ENCODE data around the gene PTPRU. TPM values are rescaled to one million over a fixed set of nuclear protein-coding genes. Genes with fewer than 3 reads are reported as not detected.

PTPRU gene
- total and polyA plus RNA-seq, 2 experiments from 2014 or later: 8.0 to 105 TPM

DNA sequence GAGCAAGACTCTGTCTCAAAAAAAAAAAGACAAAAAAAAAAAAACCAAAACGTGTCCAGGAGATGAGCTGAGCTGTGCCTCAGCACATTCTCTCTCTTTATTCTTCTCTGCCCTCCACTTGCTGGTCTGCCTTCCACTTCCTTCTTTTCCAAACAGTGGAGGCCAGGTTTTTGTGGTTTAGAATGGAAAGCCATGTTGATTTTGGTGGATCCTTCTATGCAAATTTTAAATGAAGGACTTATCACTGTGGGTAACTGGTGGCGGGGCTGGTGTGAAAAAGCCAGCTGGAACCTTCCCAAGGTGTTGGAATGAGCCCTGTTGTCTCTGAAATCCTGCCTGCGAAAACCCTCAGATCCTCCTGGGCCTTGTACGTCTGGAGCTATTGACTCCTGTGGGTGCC is 61.9 kb downstream of the PTPRU start:
- no peak for DNase-seq (ENCODE audit: low spot score)
- no peaks in the 10 kb centered on the region; the same call in 2 of the 3 replicates for H3K9me3 Mint-ChIP-seq
- no peak overlapping the region for H3K4me3 ChIP-seq
- no peaks in the 10 kb centered on the region for H3K79me2 ChIP-seq (replicated peaks; ENCODE audit: insufficient read depth)
- H3K4me3 Mint-ChIP-seq: no peak overlapping the region
- no peaks in the 10 kb centered on the region for H3K4me1 ChIP-seq (ENCODE audit: insufficient read depth)
- TF ChIP-seq, protein P1, sequence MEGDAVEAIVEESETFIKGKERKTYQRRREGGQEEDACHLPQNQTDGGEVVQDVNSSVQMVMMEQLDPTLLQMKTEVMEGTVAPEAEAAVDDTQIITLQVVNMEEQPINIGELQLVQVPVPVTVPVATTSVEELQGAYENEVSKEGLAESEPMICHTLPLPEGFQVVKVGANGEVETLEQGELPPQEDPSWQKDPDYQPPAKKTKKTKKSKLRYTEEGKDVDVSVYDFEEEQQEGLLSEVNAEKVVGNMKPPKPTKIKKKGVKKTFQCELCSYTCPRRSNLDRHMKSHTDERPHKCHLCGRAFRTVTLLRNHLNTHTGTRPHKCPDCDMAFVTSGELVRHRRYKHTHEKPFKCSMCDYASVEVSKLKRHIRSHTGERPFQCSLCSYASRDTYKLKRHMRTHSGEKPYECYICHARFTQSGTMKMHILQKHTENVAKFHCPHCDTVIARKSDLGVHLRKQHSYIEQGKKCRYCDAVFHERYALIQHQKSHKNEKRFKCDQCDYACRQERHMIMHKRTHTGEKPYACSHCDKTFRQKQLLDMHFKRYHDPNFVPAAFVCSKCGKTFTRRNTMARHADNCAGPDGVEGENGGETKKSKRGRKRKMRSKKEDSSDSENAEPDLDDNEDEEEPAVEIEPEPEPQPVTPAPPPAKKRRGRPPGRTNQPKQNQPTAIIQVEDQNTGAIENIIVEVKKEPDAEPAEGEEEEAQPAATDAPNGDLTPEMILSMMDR (conservative IDR thresholded peaks at IDR 0.05; ENCODE audit: low read depth in 2 of 2): no peak
- TF ChIP-seq REST (IDR thresholded peaks at IDR 0.05; ENCODE audit: unreplicated experiment) (no peak), STAT1 (IDR thresholded peaks at IDR 0.05; ENCODE audit: unreplicated experiment) (no peak), ZNF331 (CRISPR knock-in tag; IDR thresholded peaks at IDR 0.05; ENCODE audit: low read depth) (no peak), JUNB (IDR thresholded peaks at IDR 0.05; ENCODE audit: unreplicated experiment) (no peak), ETS1 (IDR thresholded peaks at IDR 0.05) (no peak), ZNF114 (CRISPR knock-in tag; IDR thresholded peaks at IDR 0.05) (no peak), NANOG (IDR thresholded peaks at IDR 0.05; ENCODE audit: borderline replicate concordance) (no peak), EZH2 (IDR thresholded peaks at IDR 0.05; ENCODE audit: low read depth, unreplicated experiment) (no peak), POLR2AphosphoS5 (IDR thresholded peaks at IDR 0.05; ENCODE audit: low read depth) (no peak), EZH2phosphoT487 (IDR thresholded peaks at IDR 0.05; ENCODE audit: unreplicated experiment) (no peak), ZNF462 (CRISPR knock-in tag; IDR thresholded peaks at IDR 0.05) (no peak), CREB1 (CRISPR knock-in tag; IDR thresholded peaks at IDR 0.05; ENCODE audit: low read depth) (no peak)
- no peaks in the 10 kb centered on the region for H3K27me3 Mint-ChIP-seq (ENCODE audit: insufficient read depth, low read depth, poor library complexity)
- no peak overlapping the region for H3K4me2 ChIP-seq
- no peaks in the 10 kb centered on the region for H4K20me1 ChIP-seq (replicated peaks; ENCODE audit: insufficient read depth)
- no peaks in the 10 kb centered on the region for H3K9me2 ChIP-seq (ENCODE audit: insufficient read depth)
- no peaks in the 10 kb centered on the region for H3F3A ChIP-seq (replicated peaks; ENCODE audit: low read depth)
- no peaks in the 10 kb centered on the region for H3K27me3 ChIP-seq (ENCODE audit: insufficient read depth)
- H3K27ac ChIP-seq (ENCODE audit: low read depth): no peak overlapping the region
- no peak overlapping the region for H3K27ac Mint-ChIP-seq
- H3K36me3 ChIP-seq (ENCODE audit: insufficient read depth): peaks cover 3% of the 10 kb centered on the region; the same call in 1 of the 2 replicates
- H3K36me3 Mint-ChIP-seq (ENCODE audit: low read depth): peaks cover 22% of the 10 kb centered on the region
- peaks cover 13% of the 10 kb centered on the region for H3K4me1 Mint-ChIP-seq
- ATAC-seq: no peak
- no peak overlapping the region for H2AFZ ChIP-seq

Data from GM23338 (cell line).